Mucosa of rectum (tissue), 2 donors: Measurements from ENCODE around the gene CCDC54.

Experiments
- H3K27ac ChIP-seq, 2 donors: one replicate each; pipeline ENCODE4 v1.7.0; 2013; ENCODE audit warnings: inconsistent platforms in 2 of 2, low read depth in 2 of 2, low read length in 2 of 2
- H3K27me3 ChIP-seq, 2 donors: one replicate each; pipeline ENCODE4 v1.7.0; 2013; ENCODE audit warnings: low read length in 2 of 2; ENCODE audit not compliant: control insufficient read depth in 2 of 2, insufficient read depth in 2 of 2
- H3K36me3 ChIP-seq, 2 donors: one replicate each; pipeline ENCODE4 v1.7.0; 2013; ENCODE audit warnings: low read length in 2 of 2; ENCODE audit not compliant: control insufficient read depth in 2 of 2, insufficient read depth in 2 of 2
- H3K4me1 ChIP-seq, 2 donors: one replicate each; pipeline ENCODE4 v1.7.0; 2013; ENCODE audit warnings: low read length in 2 of 2, mild to moderate bottlenecking in 1 of 2; ENCODE audit not compliant: control insufficient read depth in 2 of 2, insufficient read depth in 2 of 2
- H3K4me3 ChIP-seq, 2 donors: one replicate each; pipeline ENCODE4 v1.7.0; 2013; ENCODE audit warnings: low read length in 2 of 2
- H3K9ac ChIP-seq, 2 donors: one replicate each; pipeline ENCODE4 v1.7.0; 2013; ENCODE audit warnings: low read length in 2 of 2, low read depth in 1 of 2, mild to moderate bottlenecking in 1 of 2
- H3K9me3 ChIP-seq, 2 donors: one replicate each; pipeline ENCODE4 v1.7.0; 2013; ENCODE audit warnings: low read length in 2 of 2; ENCODE audit not compliant: control insufficient read depth in 2 of 2
- donor health status: healthy.
- donor health status: Normal muscosa, but diverticular disease.

CCDC54 gene

GRCh38 chr3:107387555-107387954, 10.3 kb downstream of the CCDC54 start:
- no peak overlapping the region for H3K9ac ChIP-seq
- H3K4me3 ChIP-seq, result no peak overlapping the region
- H3K9me3 ChIP-seq, result no peaks in the 10 kb centered on the region
- no peak overlapping the region for H3K27ac ChIP-seq
- no peaks in the 10 kb centered on the region for H3K27me3 ChIP-seq
- H3K4me1 ChIP-seq, result no peaks in the 10 kb centered on the region
- H3K36me3 ChIP-seq, result no peaks in the 10 kb centered on the region

- H3K36me3 ChIP-seq, result no peaks in the 10 kb centered on the region
- H3K9me3 ChIP-seq, result no peaks in the 10 kb centered on the region
- H3K27ac ChIP-seq, result no peak overlapping the region
- H3K4me3 ChIP-seq, result no peak overlapping the region
- H3K27me3 ChIP-seq, result no peaks in the 10 kb centered on the region
- no peak overlapping the region for H3K9ac ChIP-seq
- H3K4me1 ChIP-seq, result no peaks in the 10 kb centered on the region
Observed at GRCh38 chr3:107392549-107393165, 15.4 kb downstream of the CCDC54 start.

- no peaks in the 10 kb centered on the region for H3K9me3 ChIP-seq
- no peaks in the 10 kb centered on the region for H3K36me3 ChIP-seq
- no peaks in the 10 kb centered on the region for H3K27me3 ChIP-seq
- H3K9ac ChIP-seq, result no peak overlapping the region
- no peak overlapping the region for H3K4me3 ChIP-seq
- no peak overlapping the region for H3K27ac ChIP-seq
- no peaks in the 10 kb centered on the region for H3K4me1 ChIP-seq
Observed at GRCh38 chr3:107394502-107394901, 17.3 kb downstream of the CCDC54 start.

GRCh38 chr3:107395066-107395465, 17.8 kb downstream of the CCDC54 start:
- Histone ChIP-seq H3K27ac (no peak overlapping the region), H3K9ac (no peak overlapping the region)

GRCh38 chr3:107401301-107401700, 24.1 kb downstream of the CCDC54 start:
- Histone ChIP-seq H3K27me3 (no peaks in the 10 kb centered on the region), H3K9me3 (no peaks in the 10 kb centered on the region), H3K4me3 (no peak overlapping the region), H3K4me1 (no peaks in the 10 kb centered on the region), H3K36me3 (no peaks in the 10 kb centered on the region), H3K27ac (no peak overlapping the region), H3K9ac (no peak overlapping the region)

More at GRCh38 chr3:107395066-107395465, 17.8 kb downstream of the CCDC54 start:
- Histone ChIP-seq H3K27me3 (no peaks in the 10 kb centered on the region), H3K4me1 (no peaks in the 10 kb centered on the region), H3K36me3 (no peaks in the 10 kb centered on the region), H3K9me3 (no peaks in the 10 kb centered on the region), H3K4me3 (no peak overlapping the region)

GRCh38 chr3:107402214-107402613, 25.0 kb downstream of the CCDC54 start:
- no peak overlapping the region for H3K27ac ChIP-seq

GRCh38 chr3:107404727-107405469, 27.7 kb downstream of the CCDC54 start:
- no peaks in the 10 kb centered on the region for H3K9me3 ChIP-seq
- H3K4me1 ChIP-seq, result no peaks in the 10 kb centered on the region
- no peak overlapping the region for H3K27ac ChIP-seq
- no peak overlapping the region for H3K9ac ChIP-seq
- no peak overlapping the region for H3K4me3 ChIP-seq
- no peaks in the 10 kb centered on the region for H3K36me3 ChIP-seq
- H3K27me3 ChIP-seq, result no peaks in the 10 kb centered on the region

More at GRCh38 chr3:107402214-107402613, 25.0 kb downstream of the CCDC54 start:
- H3K4me3 ChIP-seq, result no peak overlapping the region
- no peak overlapping the region for H3K9ac ChIP-seq
- no peaks in the 10 kb centered on the region for H3K4me1 ChIP-seq
- no peaks in the 10 kb centered on the region for H3K9me3 ChIP-seq
- no peaks in the 10 kb centered on the region for H3K27me3 ChIP-seq
- H3K36me3 ChIP-seq, result no peaks in the 10 kb centered on the region

GRCh38 chr3:107407355-107407754, 30.1 kb downstream of the CCDC54 start:
- H3K9ac ChIP-seq, result no peak overlapping the region
- H3K27me3 ChIP-seq, result no peaks in the 10 kb centered on the region
- no peak overlapping the region for H3K27ac ChIP-seq
- no peaks in the 10 kb centered on the region for H3K4me1 ChIP-seq
- no peaks in the 10 kb centered on the region for H3K9me3 ChIP-seq
- no peak overlapping the region for H3K4me3 ChIP-seq
- H3K36me3 ChIP-seq, result no peaks in the 10 kb centered on the region

- Histone ChIP-seq H3K27me3 (no peaks in the 10 kb centered on the region), H3K9me3 (no peaks in the 10 kb centered on the region), H3K9ac (no peak overlapping the region), H3K4me3 (no peak overlapping the region), H3K36me3 (no peaks in the 10 kb centered on the region), H3K27ac (no peak overlapping the region), H3K4me1 (no peaks in the 10 kb centered on the region)
Observed at GRCh38 chr3:107408513-107408912, 31.3 kb downstream of the CCDC54 start.

GRCh38 chr3:107409365-107409764, 32.1 kb downstream of the CCDC54 start:
- H3K4me3 ChIP-seq, result no peak overlapping the region
- no peaks in the 10 kb centered on the region for H3K4me1 ChIP-seq
- no peak overlapping the region for H3K9ac ChIP-seq
- no peaks in the 10 kb centered on the region for H3K36me3 ChIP-seq
- H3K27me3 ChIP-seq, result no peaks in the 10 kb centered on the region
- H3K9me3 ChIP-seq, result no peaks in the 10 kb centered on the region
- H3K27ac ChIP-seq, result no peak overlapping the region
